ENCODE results near the gene NOX3.

NOX3 gene

DNA sequence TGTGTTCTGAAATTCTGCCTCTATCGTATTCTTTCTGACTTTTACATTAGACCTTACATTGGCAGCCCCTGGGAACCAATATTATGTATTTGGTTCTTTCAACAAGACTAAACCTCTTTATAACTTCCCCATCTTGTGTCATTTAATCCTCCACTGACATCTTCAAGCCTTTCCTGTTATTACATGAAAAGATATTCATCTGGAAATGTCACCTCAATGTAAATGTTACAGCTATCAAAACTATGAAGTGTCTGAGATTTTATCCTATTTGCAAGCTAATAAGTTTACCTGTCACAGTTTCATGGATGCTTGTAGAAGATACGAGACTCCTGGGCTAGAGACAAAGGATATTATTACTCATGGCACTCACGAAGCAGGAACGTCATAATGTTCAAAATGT is 43.9 kb upstream of the NOX3 start:
- Histone ChIP-seq H3K9me3 (ENCODE audit: control insufficient read depth, insufficient read depth, low read length) (no peaks in the 10 kb centered on the region), H3K4me1 (ENCODE audit: control insufficient read depth, low read length) (peaks cover 17% of the 10 kb centered on the region), H3K27ac (ENCODE audit: low read depth, low read length) (no peak overlapping the region), H3K4me2 (ENCODE audit: low read length) (no peak overlapping the region), H3K36me3 (ENCODE audit: control insufficient read depth, low read length) (no peaks in the 10 kb centered on the region), H3F3A (ENCODE audit: control insufficient read depth, insufficient read depth) (no peaks in the 10 kb centered on the region), H3K27me3 (ENCODE audit: control insufficient read depth, low read length) (no peaks in the 10 kb centered on the region), H3K4me3 (ENCODE audit: low read length) (no peak overlapping the region), H3K9me2 (replicated peaks; ENCODE audit: control insufficient read depth, low read length) (no peaks in the 10 kb centered on the region), H3K79me2 (ENCODE audit: control insufficient read depth, low read length) (no peaks in the 10 kb centered on the region), H4K20me1 (ENCODE audit: control insufficient read depth, insufficient read depth, low read depth, low read length) (no peaks in the 10 kb centered on the region)
- TF ChIP-seq, protein P1, sequence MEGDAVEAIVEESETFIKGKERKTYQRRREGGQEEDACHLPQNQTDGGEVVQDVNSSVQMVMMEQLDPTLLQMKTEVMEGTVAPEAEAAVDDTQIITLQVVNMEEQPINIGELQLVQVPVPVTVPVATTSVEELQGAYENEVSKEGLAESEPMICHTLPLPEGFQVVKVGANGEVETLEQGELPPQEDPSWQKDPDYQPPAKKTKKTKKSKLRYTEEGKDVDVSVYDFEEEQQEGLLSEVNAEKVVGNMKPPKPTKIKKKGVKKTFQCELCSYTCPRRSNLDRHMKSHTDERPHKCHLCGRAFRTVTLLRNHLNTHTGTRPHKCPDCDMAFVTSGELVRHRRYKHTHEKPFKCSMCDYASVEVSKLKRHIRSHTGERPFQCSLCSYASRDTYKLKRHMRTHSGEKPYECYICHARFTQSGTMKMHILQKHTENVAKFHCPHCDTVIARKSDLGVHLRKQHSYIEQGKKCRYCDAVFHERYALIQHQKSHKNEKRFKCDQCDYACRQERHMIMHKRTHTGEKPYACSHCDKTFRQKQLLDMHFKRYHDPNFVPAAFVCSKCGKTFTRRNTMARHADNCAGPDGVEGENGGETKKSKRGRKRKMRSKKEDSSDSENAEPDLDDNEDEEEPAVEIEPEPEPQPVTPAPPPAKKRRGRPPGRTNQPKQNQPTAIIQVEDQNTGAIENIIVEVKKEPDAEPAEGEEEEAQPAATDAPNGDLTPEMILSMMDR (IDR thresholded peaks at IDR 0.05; ENCODE audit: low read depth, low read length, poor library complexity, severe bottlenecking): no peak
- TF ChIP-seq EZH2phosphoT487 (IDR thresholded peaks at IDR 0.05; ENCODE audit: borderline replicate concordance, low read length): no peak

DNA sequence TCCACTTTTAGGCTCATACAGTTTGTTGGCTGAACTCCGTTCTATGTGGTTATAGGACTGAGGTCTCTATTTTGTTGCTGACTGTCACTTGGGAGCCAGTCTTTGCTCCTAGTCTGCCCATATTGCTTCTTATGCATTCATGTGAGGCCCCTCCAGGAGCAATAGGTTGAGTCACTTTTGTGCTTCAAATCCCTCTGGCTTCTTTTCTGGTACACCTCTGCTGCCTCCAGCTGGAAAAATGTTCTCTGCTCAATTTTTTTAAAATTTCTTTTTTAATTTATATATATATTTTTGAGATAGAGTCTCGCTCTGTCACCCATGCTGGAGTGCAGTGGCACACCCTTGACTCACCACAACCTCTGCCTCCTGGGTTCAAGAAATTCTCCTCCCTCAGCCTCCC is 42.7 kb upstream of the NOX3 start:
- Histone ChIP-seq H3K79me2 (ENCODE audit: control insufficient read depth, low read length) (no peaks in the 10 kb centered on the region), H3K9me2 (replicated peaks; ENCODE audit: control insufficient read depth, low read length) (no peaks in the 10 kb centered on the region), H3K4me1 (ENCODE audit: control insufficient read depth, low read length) (peaks cover 26% of the 10 kb centered on the region), H3K27ac (ENCODE audit: low read depth, low read length) (no peak overlapping the region), H3K36me3 (ENCODE audit: control insufficient read depth, low read length) (no peaks in the 10 kb centered on the region), H3K4me2 (ENCODE audit: low read length) (no peak overlapping the region), H3F3A (ENCODE audit: control insufficient read depth, insufficient read depth) (no peaks in the 10 kb centered on the region), H3K9me3 (ENCODE audit: control insufficient read depth, insufficient read depth, low read length) (no peaks in the 10 kb centered on the region), H4K20me1 (ENCODE audit: control insufficient read depth, insufficient read depth, low read depth, low read length) (no peaks in the 10 kb centered on the region), H3K27me3 (ENCODE audit: control insufficient read depth, low read length) (no peaks in the 10 kb centered on the region), H3K4me3 (ENCODE audit: low read length) (no peak overlapping the region)
- TF ChIP-seq, protein P1 (IDR thresholded peaks at IDR 0.05; ENCODE audit: low read depth, low read length, poor library complexity, severe bottlenecking): no peak
- no peak for TF ChIP-seq EZH2phosphoT487 (IDR thresholded peaks at IDR 0.05; ENCODE audit: borderline replicate concordance, low read length)

DNA sequence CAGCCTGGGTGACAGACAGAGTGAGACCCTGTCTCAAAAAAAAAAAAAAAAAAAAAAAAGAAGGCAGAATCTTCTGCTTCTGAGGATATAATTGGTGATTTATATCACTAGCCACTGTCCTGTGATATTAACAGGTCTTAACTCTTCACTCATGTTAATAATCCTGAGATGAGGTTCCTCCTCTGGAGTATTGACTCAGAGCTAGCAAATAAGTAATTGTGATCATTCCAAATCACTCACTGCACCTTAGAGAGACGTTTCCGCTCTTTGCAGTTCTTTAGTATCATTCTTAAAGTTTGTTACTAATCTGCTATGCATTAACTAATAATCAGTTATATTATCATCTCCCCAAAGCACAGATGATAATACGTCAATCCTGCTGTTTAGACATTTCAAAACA is 41.6 kb upstream of the NOX3 start:
- TF ChIP-seq, protein P1 (IDR thresholded peaks at IDR 0.05; ENCODE audit: low read depth, low read length, poor library complexity, severe bottlenecking): no peak
- no peak for TF ChIP-seq EZH2phosphoT487 (IDR thresholded peaks at IDR 0.05; ENCODE audit: borderline replicate concordance, low read length)
- H3K27me3 ChIP-seq (ENCODE audit: control insufficient read depth, low read length): no peaks in the 10 kb centered on the region
- no peaks in the 10 kb centered on the region for H3K36me3 ChIP-seq (ENCODE audit: control insufficient read depth, low read length)
- H3K9me2 ChIP-seq (replicated peaks; ENCODE audit: control insufficient read depth, low read length): no peaks in the 10 kb centered on the region
- H3K4me3 ChIP-seq (ENCODE audit: low read length): no peak overlapping the region
- no peaks in the 10 kb centered on the region for H4K20me1 ChIP-seq (ENCODE audit: control insufficient read depth, insufficient read depth, low read depth, low read length)
- no peaks in the 10 kb centered on the region for H3K79me2 ChIP-seq (ENCODE audit: control insufficient read depth, low read length)
- H3K27ac ChIP-seq (ENCODE audit: low read depth, low read length): no peak overlapping the region
- peak overlapping the region; percentile 20 for H3K4me2 ChIP-seq (ENCODE audit: low read length)
- H3K4me1 ChIP-seq (ENCODE audit: control insufficient read depth, low read length): peaks cover 30% of the 10 kb centered on the region
- H3F3A ChIP-seq (ENCODE audit: control insufficient read depth, insufficient read depth): no peaks in the 10 kb centered on the region
- peaks cover 6% of the 10 kb centered on the region; the same call in 1 of the 2 replicates for H3K9me3 ChIP-seq (ENCODE audit: control insufficient read depth, insufficient read depth, low read length)

Data from DOHH2 (cell line).